ENCODE measurements around the gene SOX8.

The SOX8 gene

GRCh38 chr16:989354-989814 is 7.8 kb downstream of the SOX8 start:
- no peak for FAIRE-seq

GRCh38 chr16:990516-991291 is 9.1 kb downstream of the SOX8 start:
- no peak for FAIRE-seq

GRCh38 chr16:991345-991744 is 9.8 kb downstream of the SOX8 start:
- FAIRE-seq, result no peak

GRCh38 chr16:991773-992172 is 10.2 kb downstream of the SOX8 start:
- FAIRE-seq, result no peak

- no peak for FAIRE-seq
Observed at GRCh38 chr16:993731-994130, 12.2 kb downstream of the SOX8 start.

- no peak for FAIRE-seq
Observed at GRCh38 chr16:995087-995486, 13.5 kb downstream of the SOX8 start.

- FAIRE-seq, result no peak
Observed at GRCh38 chr16:995783-996182, 14.2 kb downstream of the SOX8 start.

- no peak for FAIRE-seq
Observed at GRCh38 chr16:996681-997080, 15.1 kb downstream of the SOX8 start.

- FAIRE-seq, result no peak
Observed at GRCh38 chr16:997440-998051, 16.0 kb downstream of the SOX8 start.

- FAIRE-seq, result no peak
Observed at GRCh38 chr16:998211-998610, 16.6 kb downstream of the SOX8 start.

GRCh38 chr16:998615-999014 is 17.0 kb downstream of the SOX8 start:
- FAIRE-seq, result no peak

- FAIRE-seq, result no peak
Observed at GRCh38 chr16:999677-1000076, 18.1 kb downstream of the SOX8 start.

GRCh38 chr16:1000608-1001007 is 19.0 kb downstream of the SOX8 start:
- FAIRE-seq, result no peak

- no peak for FAIRE-seq
Observed at GRCh38 chr16:1001096-1001495, 19.5 kb downstream of the SOX8 start.

GRCh38 chr16:1002399-1003166 is 21.0 kb downstream of the SOX8 start:
- no peak for FAIRE-seq

- FAIRE-seq, result no peak
Observed at GRCh38 chr16:1003391-1004347, 22.1 kb downstream of the SOX8 start.

- no peak for FAIRE-seq
Observed at GRCh38 chr16:1005286-1005685, 23.7 kb downstream of the SOX8 start.

GRCh38 chr16:1006781-1007180 is 25.2 kb downstream of the SOX8 start:
- FAIRE-seq, result no peak

GRCh38 chr16:1007284-1007850 is 25.8 kb downstream of the SOX8 start:
- no peak for FAIRE-seq

GRCh38 chr16:1008085-1008484 is 26.5 kb downstream of the SOX8 start:
- no peak for FAIRE-seq

GRCh38 chr16:1009358-1010150 is 28.0 kb downstream of the SOX8 start:
- FAIRE-seq, result no peak
